H9 (cell line): ENCODE results near the gene PPARA. TPM values are rescaled to one million over a fixed set of nuclear protein-coding genes. Genes with fewer than 3 reads are reported as not detected.

ENCODE experiments used
- DNase-seq: peaks from one replicate; pipeline ENCODE4 v3.0.0-alpha.2; 2017
- H2AFZ ChIP-seq: one replicate; pipeline ENCODE4 v1.6.1; 2013; ENCODE audit warnings: mild to moderate bottlenecking, low read length, control low read depth, moderate library complexity
- H2AK5ac ChIP-seq: 2 replicates; pipeline ENCODE4 v1.6.1; 2013; ENCODE audit warnings: low read length, control low read depth, mixed read lengths; ENCODE audit not compliant: insufficient read length
- H2BK120ac ChIP-seq: one replicate; pipeline ENCODE4 v1.6.1; 2013; ENCODE audit warnings: low read depth, mild to moderate bottlenecking, low read length, control low read depth, inconsistent platforms; ENCODE audit not compliant: poor library complexity, severe bottlenecking
- H2BK12ac ChIP-seq: 2 replicates; pipeline ENCODE4 v1.6.1; 2013; ENCODE audit warnings: low read length, control low read depth, mixed read lengths, low read depth; ENCODE audit not compliant: insufficient read length
- H2BK15ac ChIP-seq: 2 replicates; pipeline ENCODE4 v1.6.1; 2013; ENCODE audit warnings: low read depth, low read length, control low read depth
- H2BK20ac ChIP-seq: one replicate; pipeline ENCODE4 v1.6.1; 2013; ENCODE audit warnings: low read depth, mild to moderate bottlenecking, low read length, control low read depth, inconsistent platforms; ENCODE audit not compliant: poor library complexity, severe bottlenecking
- H2BK5ac ChIP-seq: 2 replicates; pipeline ENCODE4 v1.6.1; 2013; ENCODE audit warnings: low read length, control low read depth, mixed read lengths; ENCODE audit not compliant: insufficient read length
- H3K14ac ChIP-seq: 2 replicates; pipeline ENCODE4 v1.6.1; 2013; ENCODE audit warnings: low read length, control low read depth; ENCODE audit not compliant: insufficient read depth
- H3K18ac ChIP-seq: 2 replicates; pipeline ENCODE4 v1.6.1; 2013; ENCODE audit warnings: low read depth, mild to moderate bottlenecking, mixed read lengths, low read length, control low read depth; ENCODE audit not compliant: insufficient read length
- H3K23ac ChIP-seq: 2 replicates; pipeline ENCODE4 v1.6.1; 2013; ENCODE audit warnings: low read length, control low read depth, mixed read lengths, low read depth; ENCODE audit not compliant: insufficient read length
- H3K23me2 ChIP-seq: 2 replicates; pipeline ENCODE4 v1.6.1; 2013; ENCODE audit warnings: low read depth, mild to moderate bottlenecking, mixed read lengths, low read length, control low read depth; ENCODE audit not compliant: insufficient read length, poor library complexity, severe bottlenecking
- H3K27ac ChIP-seq: 2 replicates; pipeline ENCODE4 v1.5.1; 2013; ENCODE audit warnings: low read length, control low read depth, mixed read lengths, low read depth; ENCODE audit not compliant: insufficient read length
- H3K27me3 ChIP-seq: 2 replicates; pipeline ENCODE4 v1.6.1; 2013; ENCODE audit warnings: low read length, control low read depth, inconsistent platforms; ENCODE audit not compliant: insufficient read depth
- H3K4ac ChIP-seq: 2 replicates; pipeline ENCODE4 v1.6.1; 2013; ENCODE audit warnings: low read depth, mild to moderate bottlenecking, control low read depth, inconsistent platforms, low read length, moderate library complexity
- H3K4me1 ChIP-seq: 2 replicates; pipeline ENCODE4 v1.6.1; 2013; ENCODE audit warnings: low read length, control low read depth, inconsistent platforms; ENCODE audit not compliant: insufficient read depth
- H3K4me2 ChIP-seq: 2 replicates; pipeline ENCODE4 v1.6.1; 2013; ENCODE audit warnings: low read length, control low read depth, mixed read lengths; ENCODE audit not compliant: insufficient read length, insufficient read depth
- H3K56ac ChIP-seq: 2 replicates; pipeline ENCODE4 v1.6.1; 2013; ENCODE audit warnings: low read depth, mild to moderate bottlenecking, mixed read lengths, low read length, control low read depth; ENCODE audit not compliant: insufficient read length
- H3K79me1 ChIP-seq: 2 replicates; pipeline ENCODE4 v1.6.1; 2013; ENCODE audit warnings: low read depth, mild to moderate bottlenecking, moderate library complexity, low read length, control low read depth, inconsistent platforms; ENCODE audit not compliant: insufficient read depth, poor library complexity, severe bottlenecking
- H3K79me2 ChIP-seq: 2 replicates; pipeline ENCODE4 v1.6.1; 2013; ENCODE audit warnings: low read length, control low read depth, inconsistent platforms; ENCODE audit not compliant: insufficient read depth
- H3K9ac ChIP-seq: 2 replicates; pipeline ENCODE4 v1.6.1; 2013; ENCODE audit warnings: low read length, control low read depth, mixed read lengths; ENCODE audit not compliant: insufficient read length; ENCODE audit errors: extremely low read depth
- H3K9me3 ChIP-seq: one replicate; pipeline ENCODE4 v1.6.1; 2013; ENCODE audit warnings: low read depth, low read length, inconsistent platforms; ENCODE audit not compliant: control insufficient read depth
- H3T11ph ChIP-seq: one replicate; pipeline ENCODE4 v1.6.1; 2013; ENCODE audit warnings: mild to moderate bottlenecking, low read length, control low read depth, inconsistent platforms
- H4K20me1 ChIP-seq: one replicate; pipeline ENCODE4 v1.6.1; 2013; ENCODE audit not compliant: control insufficient read depth, insufficient read length, insufficient read depth
- H4K5ac ChIP-seq: 2 replicates; pipeline ENCODE4 v1.6.1; 2013; ENCODE audit warnings: low read depth, mild to moderate bottlenecking, mixed read lengths, low read length, control low read depth; ENCODE audit not compliant: insufficient read length
- H4K8ac ChIP-seq: replicated peaks from 2 replicates; pipeline ENCODE4 v1.6.1; 2013; ENCODE audit warnings: low read length, control low read depth, mixed read lengths, low read depth; ENCODE audit not compliant: insufficient read length
- H4K91ac ChIP-seq: 2 replicates; pipeline ENCODE4 v1.6.1; 2013; ENCODE audit warnings: low read depth, mild to moderate bottlenecking, moderate library complexity, mixed read lengths, low read length, control low read depth; ENCODE audit not compliant: insufficient read length
- H3K27ac Mint-ChIP-seq, 3 experiments: 2 replicates in 2 of 3; 3 replicates in 1 of 3; pipeline ENCODE4 v1.8.0; 2020 to 2021; ENCODE audit warnings: mixed read lengths in 3 of 3, mild to moderate bottlenecking in 1 of 3, moderate library complexity in 1 of 3
- H3K27me3 Mint-ChIP-seq: 2 replicates; pipeline ENCODE4 v1.8.0; 2021; ENCODE audit warnings: low read depth, mild to moderate bottlenecking, moderate library complexity, mixed read lengths
- H3K36me3 Mint-ChIP-seq, 3 experiments: 2 replicates in 2 of 3; 3 replicates in 1 of 3; pipeline ENCODE4 v1.8.0; 2020 to 2021; ENCODE audit warnings: low read depth in 3 of 3, mixed read lengths in 3 of 3; ENCODE audit not compliant: insufficient read depth in 1 of 3
- H3K4me1 Mint-ChIP-seq, 2 experiments: 2 replicates each; pipeline ENCODE4 v1.8.0; 2020; ENCODE audit warnings: mixed read lengths in 2 of 2
- H3K4me3 Mint-ChIP-seq, 2 experiments: 2 replicates in 1 of 2; 3 replicates in 1 of 2; pipeline ENCODE4 v1.8.0; 2020 to 2021; ENCODE audit warnings: mild to moderate bottlenecking in 2 of 2, mixed read lengths in 2 of 2, moderate library complexity in 1 of 2
- H3K9me3 Mint-ChIP-seq, 2 experiments: 2 replicates in 1 of 2; 3 replicates in 1 of 2; pipeline ENCODE4 v1.8.0; 2020; ENCODE audit warnings: mild to moderate bottlenecking in 2 of 2, mixed read lengths in 2 of 2, moderate library complexity in 1 of 2
- WGBS: extraction: QIAGEN DNeasy Blood & Tissue Kit; methylation state at CpG from one replicate; pipeline ENCODE4 v1.1.7; 2013; ENCODE audit warnings: missing lambda C conversion rate, low lambda C conversion rate, mixed read lengths; ENCODE audit not compliant: insufficient read length; ENCODE audit errors: extremely low coverage; 5-methylcytosine and 5-hydroxymethylcytosine counted together
- total RNA-seq: library from RNA; stranded (reverse); gene quantifications from 2 replicates; pipeline ENCODE4 v1.2.1, GENCODE V29; 2021
- TF ChIP-seq, protein P1 (sequence below): fragments of 200-600 bp; sonication (generic); conservative IDR thresholded peaks from 3 replicates; pipeline ENCODE4 v1.8.0; 2021; ENCODE audit warnings: antibody characterized with exemption, mild to moderate bottlenecking

The PPARA gene
- total RNA-seq, 1 experiment from 2014 or later = 7.3 TPM

- H4K5ac ChIP-seq = no peak overlapping the region
These were observed 37.9 kb upstream of the PPARA start for GRCh38 chr22:46112405-46112804.

More at GRCh38 chr22:46112405-46112804, 37.9 kb upstream of the PPARA start:
- Histone ChIP-seq H3K18ac (no peak overlapping the region), H3K14ac (no peak overlapping the region), H3K27me3 (no peaks in the 10 kb centered on the region), H4K8ac (no peak overlapping the region), H2BK5ac (no peak overlapping the region), H3K4ac (no peak overlapping the region), H3K79me1 (no peaks in the 10 kb centered on the region), H3K23me2 (no peaks in the 10 kb centered on the region), H2AK5ac (no peak overlapping the region), H3K9me3 (no peaks in the 10 kb centered on the region), H2BK120ac (no peak overlapping the region), H3K56ac (no peak overlapping the region), H2BK20ac (no peak overlapping the region), H4K91ac (no peak overlapping the region), H3K23ac (no peak overlapping the region), H3K27ac (no peak overlapping the region), H2BK12ac (no peak overlapping the region), H3K4me1 (no peaks in the 10 kb centered on the region), H3K9ac (no peak overlapping the region), H3K4me2 (no peak overlapping the region), H2AFZ (no peak overlapping the region), H4K20me1 (no peaks in the 10 kb centered on the region), H2BK15ac (no peak overlapping the region), H3K79me2 (no peaks in the 10 kb centered on the region), H3T11ph (no peak overlapping the region)
- WGBS = no CpG with 5 or more reads among the region's 20 CpGs
- DNase-seq = no peak
- Mint-ChIP-seq H3K27me3 (no peaks in the 10 kb centered on the region), H3K36me3 (no peaks in the 10 kb centered on the region), H3K4me1 (peaks cover 5 to 17% of the 10 kb centered on the region in 2 experiments; a peak in 3 of 4 replicates), H3K4me3 (no peak overlapping the region), H3K27ac (no peak overlapping the region), H3K9me3 (no peaks in the 10 kb centered on the region)
- TF ChIP-seq, protein P1, sequence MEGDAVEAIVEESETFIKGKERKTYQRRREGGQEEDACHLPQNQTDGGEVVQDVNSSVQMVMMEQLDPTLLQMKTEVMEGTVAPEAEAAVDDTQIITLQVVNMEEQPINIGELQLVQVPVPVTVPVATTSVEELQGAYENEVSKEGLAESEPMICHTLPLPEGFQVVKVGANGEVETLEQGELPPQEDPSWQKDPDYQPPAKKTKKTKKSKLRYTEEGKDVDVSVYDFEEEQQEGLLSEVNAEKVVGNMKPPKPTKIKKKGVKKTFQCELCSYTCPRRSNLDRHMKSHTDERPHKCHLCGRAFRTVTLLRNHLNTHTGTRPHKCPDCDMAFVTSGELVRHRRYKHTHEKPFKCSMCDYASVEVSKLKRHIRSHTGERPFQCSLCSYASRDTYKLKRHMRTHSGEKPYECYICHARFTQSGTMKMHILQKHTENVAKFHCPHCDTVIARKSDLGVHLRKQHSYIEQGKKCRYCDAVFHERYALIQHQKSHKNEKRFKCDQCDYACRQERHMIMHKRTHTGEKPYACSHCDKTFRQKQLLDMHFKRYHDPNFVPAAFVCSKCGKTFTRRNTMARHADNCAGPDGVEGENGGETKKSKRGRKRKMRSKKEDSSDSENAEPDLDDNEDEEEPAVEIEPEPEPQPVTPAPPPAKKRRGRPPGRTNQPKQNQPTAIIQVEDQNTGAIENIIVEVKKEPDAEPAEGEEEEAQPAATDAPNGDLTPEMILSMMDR = no peak
